ENCODE measurements around the gene CCDC116.
"Not testable (repeated sequence)": the region's sequence is repeated elsewhere in the genome, so short reads cannot be mapped to it uniquely, and the experiment has no call there.

CCDC116 gene

GRCh38 chr22:21632237-21632895 lies at the start of gene CCDC116:
Gene CCDC116 (plus strand): TSS chr22:21632760. CDS start chr22:21633182, 422 bp downstream.
- DNase-seq = no peak

- DNase-seq = no peak
Observed at GRCh38 chr22:21582801-21583740, 49.5 kb upstream of the CCDC116 start.

DNA sequence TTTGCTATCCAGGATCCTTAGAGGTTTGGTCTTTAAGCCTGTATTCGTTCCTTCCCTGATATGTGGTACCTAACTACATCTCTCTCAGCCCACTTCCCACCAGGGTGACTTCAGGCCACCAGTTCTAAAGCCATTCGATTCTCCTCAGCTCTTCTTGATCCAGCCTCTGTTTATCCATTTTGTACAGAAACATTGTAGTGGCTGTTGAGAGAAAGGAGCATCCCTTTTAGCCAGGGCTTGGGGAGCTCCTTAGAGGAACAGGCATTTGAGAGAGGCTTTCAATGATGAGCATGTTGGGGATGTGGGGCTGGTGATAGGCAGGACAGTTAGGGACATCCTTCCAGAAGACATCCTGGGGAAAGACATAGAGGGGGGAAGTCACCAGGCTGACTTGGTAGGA lies 47.2 kb upstream of the CCDC116 start:
- no peak for DNase-seq

DNA sequence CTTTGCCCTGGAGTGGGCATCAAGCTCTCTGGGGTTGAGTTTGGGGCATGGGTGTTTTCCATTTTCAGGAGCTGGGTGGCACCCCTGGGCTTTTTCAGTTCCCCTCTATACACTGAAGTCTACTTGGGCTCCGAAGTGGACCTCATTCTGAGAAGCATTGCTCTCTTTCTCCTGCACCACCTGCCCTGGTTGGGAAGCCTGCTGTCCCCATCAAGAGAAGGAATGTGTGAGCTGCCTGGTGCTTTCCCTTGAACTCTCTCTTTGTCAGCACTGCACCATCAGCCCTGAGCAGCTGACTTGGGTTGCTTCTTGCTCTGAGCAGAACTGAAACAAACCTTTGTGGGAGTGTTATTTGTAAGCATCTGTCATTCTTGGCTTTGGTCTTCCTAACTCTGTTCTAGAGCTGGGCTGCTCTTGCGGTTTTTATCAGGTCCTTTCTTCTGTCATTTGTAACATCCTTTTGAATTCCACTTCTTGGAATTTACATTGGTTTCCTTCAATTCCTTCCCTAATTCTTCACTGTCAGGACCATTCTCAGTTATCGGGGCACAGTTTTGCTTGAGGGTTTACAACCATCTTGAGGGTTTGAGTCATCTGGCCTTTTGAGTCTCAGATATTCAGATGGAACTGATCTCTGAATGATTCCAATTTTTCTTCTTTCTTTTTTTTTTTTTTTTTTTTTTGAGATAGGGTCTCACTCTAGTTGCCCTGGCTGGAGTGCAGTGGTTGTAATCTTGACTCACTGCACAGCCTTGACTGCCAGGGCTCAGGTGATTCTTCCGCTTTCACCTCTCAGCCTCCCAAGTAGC lies 44.6 kb upstream of the CCDC116 start:
- DNase-seq = no peak

DNA sequence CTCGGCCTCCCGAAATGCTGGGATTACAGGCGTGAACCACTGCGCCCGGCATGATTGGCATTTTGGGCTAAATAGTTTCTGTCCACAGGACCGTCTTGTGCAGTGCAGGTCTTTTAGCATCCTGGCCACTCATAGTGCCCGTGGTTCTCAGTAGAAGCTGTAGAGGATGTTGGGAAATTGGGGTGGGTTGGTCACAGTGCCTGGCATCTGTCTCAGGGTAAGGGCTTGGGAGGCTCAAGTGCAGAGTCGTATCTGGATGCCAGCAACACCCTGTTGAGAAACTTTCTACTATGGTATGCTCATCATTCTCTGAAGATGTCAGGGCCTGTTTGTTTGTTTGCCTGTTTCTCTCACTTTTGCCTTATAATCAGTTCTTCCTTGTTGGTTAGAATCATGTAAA lies 43.2 kb upstream of the CCDC116 start:
- no peak for DNase-seq

DNA sequence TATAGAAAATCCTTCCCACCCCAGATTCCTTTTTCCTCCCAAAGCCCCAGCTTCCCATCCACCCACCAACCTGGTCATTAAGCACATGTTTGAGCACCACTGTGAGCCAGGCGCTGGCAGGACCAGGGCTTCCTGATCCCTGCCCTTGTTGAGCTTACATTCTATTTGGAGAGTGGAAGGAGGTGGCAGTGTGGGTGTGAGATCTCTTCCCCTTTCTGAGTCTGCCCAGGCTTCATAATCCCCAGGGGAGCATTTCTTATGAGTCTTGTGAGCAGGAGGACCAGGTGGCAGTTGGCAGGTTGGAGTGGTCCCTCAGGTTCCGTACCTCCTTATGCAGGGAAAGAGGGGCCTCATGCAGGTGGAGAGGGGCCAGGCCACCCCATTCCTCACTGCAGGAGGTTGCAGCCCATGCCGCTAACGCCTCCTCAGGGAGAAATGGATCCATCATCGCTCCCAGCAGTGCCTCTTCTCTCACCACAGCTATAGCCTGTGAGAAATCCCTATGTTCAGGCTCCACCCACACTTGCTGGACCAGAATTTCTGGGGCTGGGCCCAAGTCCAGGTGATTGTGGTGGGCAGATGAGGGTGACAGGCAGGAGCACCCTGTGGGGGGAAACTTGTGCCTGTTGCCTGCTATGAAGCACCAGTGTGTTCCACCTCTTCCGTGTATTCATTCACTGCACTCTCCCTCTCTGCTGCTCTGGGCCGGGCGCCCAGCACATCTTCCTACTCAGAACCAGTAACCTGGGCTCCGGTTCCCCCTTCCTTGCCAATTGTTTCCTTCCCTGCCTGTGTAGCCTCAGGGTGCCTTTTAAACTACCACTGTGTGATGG lies 41.5 kb upstream of the CCDC116 start:
- no peak for DNase-seq

- no peak for DNase-seq
Observed at GRCh38 chr22:21591695-21592094, 40.9 kb upstream of the CCDC116 start.

DNA sequence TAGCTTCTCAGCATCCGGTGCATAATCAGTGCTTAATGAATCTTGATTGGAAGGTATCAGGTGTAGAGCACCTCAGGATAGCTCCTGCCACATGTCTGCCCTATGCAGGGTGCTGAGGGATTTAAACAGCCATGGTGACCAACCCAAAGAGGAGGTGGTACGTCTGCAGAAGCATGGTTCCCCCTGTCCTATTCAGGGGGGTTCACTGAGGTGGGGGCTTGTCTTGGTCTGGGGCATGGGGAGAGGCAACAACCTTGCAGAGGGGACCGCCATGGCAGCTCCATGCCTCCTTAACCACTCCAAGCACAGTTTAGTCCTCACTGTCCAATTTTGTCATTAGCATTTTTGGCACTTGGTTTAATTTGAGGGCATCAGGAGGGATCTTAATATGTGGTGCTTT lies 40.1 kb upstream of the CCDC116 start:
- DNase-seq = no peak

GRCh38 chr22:21593406-21594232 lies 38.9 kb upstream of the CCDC116 start:
- no peak for DNase-seq

GRCh38 chr22:21594865-21595452 lies 37.6 kb upstream of the CCDC116 start:
- no peak for DNase-seq

- DNase-seq = not testable (repeated sequence)
Observed at GRCh38 chr22:21596356-21597135, 36.0 kb upstream of the CCDC116 start.

- no peak for DNase-seq
Observed at GRCh38 chr22:21598302-21598701, 34.3 kb upstream of the CCDC116 start.

- DNase-seq = no peak
Observed at GRCh38 chr22:21599053-21599893, 33.3 kb upstream of the CCDC116 start.

DNA sequence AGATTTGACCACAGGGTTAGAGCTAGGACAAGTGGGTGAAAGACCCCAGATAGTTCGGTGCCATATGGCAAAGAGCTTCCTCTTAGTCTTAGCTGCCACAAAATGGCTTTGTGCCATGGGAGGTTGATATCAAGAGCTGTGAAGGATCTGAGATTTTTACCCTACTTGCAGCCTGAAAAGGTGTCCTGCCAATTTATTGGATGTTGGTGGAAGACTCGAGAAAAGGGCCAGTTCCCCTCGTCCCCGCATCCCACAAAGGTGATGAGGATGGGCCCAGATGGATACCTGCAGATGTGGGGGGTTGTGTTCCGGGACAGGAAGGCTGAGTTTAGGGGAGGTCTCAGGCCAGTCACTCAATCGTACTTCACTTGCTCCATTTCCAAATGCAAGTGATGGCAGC lies 30.0 kb upstream of the CCDC116 start:
- no peak for DNase-seq

- DNase-seq = no peak
Observed at GRCh38 chr22:21603973-21604372, 28.6 kb upstream of the CCDC116 start.

DNA sequence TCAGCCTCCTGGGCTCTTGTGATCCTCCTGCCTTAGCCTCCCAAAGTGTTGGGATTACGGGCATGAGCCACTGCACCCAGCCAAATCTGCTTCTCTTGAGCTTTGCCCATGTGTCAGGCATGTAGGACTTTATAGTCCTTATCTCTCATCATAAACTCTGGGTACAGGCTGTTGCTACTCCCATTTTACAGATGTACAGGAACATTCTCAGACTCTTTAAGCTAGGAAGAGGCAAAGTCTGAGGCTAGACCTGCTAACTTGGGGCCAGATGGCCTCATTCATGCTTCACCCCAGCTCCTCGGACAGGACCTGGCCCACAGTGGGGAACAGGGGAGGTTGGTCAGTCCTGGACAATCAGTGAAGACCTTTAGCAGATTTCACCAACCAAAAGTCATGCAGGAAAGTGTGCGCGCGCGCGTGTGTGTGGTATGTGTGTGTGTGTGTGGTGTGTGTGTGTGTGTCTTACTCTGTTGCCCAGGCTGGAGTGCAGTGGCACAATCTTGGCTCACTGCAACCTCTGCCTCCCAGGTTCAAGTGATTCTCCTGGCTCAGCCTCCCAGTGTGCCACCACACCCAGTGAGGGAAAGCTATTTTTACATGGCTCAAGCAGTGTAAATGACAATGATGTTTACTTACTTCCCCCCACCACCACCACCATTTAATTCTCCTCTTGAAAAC lies 26.5 kb upstream of the CCDC116 start:
- no peak for DNase-seq

DNA sequence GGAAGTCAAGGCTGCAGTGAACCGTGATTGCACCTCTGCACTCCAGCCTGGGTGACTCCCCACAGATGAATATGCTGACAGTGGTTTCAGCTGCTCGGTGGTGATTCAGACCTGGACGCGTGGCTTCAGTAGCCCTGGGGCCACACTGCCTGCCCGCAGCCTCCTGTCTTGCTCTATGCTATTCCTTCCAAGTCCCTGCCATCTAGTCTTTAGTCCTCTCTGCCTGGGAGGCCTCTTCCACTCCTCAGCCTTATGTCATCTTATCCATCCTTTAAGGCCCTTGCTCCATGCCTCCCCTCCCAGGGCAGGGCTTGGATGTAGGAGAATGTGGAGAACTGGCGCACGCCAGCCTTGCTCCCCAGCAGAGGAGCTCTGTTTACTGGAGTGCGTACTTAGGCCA lies 25.8 kb upstream of the CCDC116 start:
- DNase-seq = no peak

GRCh38 chr22:21609556-21610157 lies 22.9 kb upstream of the CCDC116 start:
- not testable (repeated sequence) for DNase-seq
